ENCODE data around the gene CKAP4. TPM values are rescaled to one million over a fixed set of nuclear protein-coding genes. Genes with fewer than 3 reads are reported as not detected.

CKAP4 gene, protein sequence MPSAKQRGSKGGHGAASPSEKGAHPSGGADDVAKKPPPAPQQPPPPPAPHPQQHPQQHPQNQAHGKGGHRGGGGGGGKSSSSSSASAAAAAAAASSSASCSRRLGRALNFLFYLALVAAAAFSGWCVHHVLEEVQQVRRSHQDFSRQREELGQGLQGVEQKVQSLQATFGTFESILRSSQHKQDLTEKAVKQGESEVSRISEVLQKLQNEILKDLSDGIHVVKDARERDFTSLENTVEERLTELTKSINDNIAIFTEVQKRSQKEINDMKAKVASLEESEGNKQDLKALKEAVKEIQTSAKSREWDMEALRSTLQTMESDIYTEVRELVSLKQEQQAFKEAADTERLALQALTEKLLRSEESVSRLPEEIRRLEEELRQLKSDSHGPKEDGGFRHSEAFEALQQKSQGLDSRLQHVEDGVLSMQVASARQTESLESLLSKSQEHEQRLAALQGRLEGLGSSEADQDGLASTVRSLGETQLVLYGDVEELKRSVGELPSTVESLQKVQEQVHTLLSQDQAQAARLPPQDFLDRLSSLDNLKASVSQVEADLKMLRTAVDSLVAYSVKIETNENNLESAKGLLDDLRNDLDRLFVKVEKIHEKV
- 219 and 262 TPM in 2 replicates for total RNA-seq

DNA sequence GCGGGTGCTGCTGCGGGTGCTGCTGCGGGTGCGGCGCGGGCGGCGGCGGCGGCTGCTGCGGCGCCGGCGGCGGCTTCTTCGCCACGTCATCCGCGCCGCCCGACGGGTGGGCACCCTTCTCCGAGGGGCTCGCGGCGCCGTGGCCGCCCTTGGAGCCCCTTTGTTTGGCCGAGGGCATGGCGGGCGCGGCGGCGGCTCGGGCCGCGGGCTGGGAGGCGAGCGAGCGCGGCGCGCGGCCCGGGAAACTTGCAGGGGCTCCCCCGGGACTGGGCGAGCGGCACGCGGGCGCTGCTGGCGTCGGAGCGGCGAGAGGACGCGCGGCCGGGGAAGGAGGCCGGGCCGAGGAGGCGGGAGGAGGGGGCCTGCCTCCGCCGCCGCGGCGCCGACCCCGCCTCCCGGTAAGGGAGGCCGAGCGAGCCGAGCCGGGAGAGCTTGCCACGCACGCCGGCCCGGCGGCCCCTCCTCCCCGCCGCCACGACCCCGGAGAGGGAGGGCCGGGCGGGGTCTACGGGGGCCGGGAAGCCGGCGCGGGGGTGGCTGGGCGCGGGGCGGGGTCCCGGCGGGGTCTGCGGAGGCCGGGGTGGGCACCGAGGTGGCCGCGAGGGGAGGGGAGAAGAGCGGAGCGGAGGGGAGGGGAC is at the start of gene CKAP4:
CKAP4 (minus strand) TSS at position 347 of the 638 bp plus-strand sequence; CDS start at position 178, 169 bp downstream.

Other genes with a start within 250 kb of the CKAP4 start
- gene NUAK1, start 109.1 kb downstream of the CKAP4 start, total RNA-seq = 3.2 and 5.0 TPM in 2 replicates
- 23.0 and 35.1 TPM in 2 replicates for gene TCP11L2, start 54.7 kb upstream of the CKAP4 start, total RNA-seq
- 9.5 and 10.6 TPM in 2 replicates for gene POLR3B, start 109.7 kb upstream of the CKAP4 start, total RNA-seq

All from aortic smooth muscle cell (primary cell).